ENCODE measurements around the gene SLC9A5. TPM values are rescaled to one million over a fixed set of nuclear protein-coding genes. Genes with fewer than 3 reads are reported as not detected.

SLC9A5 gene
- total and polyA plus RNA-seq, 9 of the 15 experiments (the other 6 are each of a cell fraction or from before 2014, with no cell fraction given) = 0.06 to 3.1 (median 1.2) TPM

DNA sequence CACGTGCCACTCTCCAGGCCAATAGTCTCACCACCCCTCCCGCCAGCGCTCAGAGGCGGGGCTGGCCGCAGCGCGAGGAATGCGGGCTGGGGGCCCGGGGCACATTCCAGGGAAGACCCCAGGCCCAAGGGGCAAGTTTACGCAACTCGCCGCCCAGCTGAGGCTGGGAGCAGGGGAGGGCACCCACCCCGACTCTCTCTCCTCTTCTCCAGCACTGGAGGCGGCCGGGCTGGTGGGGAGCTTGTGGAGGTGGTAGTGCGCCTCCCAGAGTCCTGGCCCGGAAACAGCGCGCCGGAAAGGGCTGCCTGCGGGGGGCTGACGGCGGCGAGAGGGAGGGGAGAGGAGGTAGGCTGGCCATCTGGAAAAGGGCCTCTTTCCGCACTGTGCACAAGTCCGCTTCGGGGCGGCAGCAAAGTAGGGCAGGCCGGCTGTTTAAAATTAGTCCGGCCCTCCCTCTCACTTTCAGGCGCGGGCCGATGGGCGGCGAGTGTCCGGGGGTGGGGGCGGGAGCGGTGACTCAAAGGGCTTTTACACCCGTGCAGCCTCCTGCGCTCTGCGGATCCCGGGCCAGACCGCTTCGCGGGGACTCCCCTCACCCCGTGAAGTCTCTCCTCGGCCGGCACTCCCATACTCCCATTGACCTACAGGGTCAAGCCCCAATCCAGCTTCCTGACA lies 2.6 kb upstream of the SLC9A5 start (continued):
- TF ChIP-seq, protein P1, sequence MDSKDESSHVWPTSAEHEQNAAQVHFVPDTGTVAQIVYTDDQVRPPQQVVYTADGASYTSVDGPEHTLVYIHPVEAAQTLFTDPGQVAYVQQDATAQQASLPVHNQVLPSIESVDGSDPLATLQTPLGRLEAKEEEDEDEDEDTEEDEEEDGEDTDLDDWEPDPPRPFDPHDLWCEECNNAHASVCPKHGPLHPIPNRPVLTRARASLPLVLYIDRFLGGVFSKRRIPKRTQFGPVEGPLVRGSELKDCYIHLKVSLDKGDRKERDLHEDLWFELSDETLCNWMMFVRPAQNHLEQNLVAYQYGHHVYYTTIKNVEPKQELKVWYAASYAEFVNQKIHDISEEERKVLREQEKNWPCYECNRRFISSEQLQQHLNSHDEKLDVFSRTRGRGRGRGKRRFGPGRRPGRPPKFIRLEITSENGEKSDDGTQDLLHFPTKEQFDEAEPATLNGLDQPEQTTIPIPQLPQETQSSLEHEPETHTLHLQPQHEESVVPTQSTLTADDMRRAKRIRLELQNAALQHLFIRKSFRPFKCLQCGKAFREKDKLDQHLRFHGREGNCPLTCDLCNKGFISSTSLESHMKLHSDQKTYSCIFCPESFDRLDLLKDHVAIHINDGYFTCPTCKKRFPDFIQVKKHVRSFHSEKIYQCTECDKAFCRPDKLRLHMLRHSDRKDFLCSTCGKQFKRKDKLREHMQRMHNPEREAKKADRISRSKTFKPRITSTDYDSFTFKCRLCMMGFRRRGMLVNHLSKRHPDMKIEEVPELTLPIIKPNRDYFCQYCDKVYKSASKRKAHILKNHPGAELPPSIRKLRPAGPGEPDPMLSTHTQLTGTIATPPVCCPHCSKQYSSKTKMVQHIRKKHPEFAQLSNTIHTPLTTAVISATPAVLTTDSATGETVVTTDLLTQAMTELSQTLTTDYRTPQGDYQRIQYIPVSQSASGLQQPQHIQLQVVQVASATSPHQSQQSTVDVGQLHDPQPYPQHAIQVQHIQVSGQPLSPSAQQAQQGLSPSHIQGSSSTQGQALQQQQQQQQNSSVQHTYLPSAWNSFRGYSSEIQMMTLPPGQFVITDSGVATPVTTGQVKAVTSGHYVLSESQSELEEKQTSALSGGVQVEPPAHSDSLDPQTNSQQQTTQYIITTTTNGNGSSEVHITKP (IDR thresholded peaks at IDR 0.05; ENCODE audit: partially characterized antibody) = peak; percentile 9
- TF ChIP-seq ZC3H8 (IDR thresholded peaks at IDR 0.05) (no peak), MEF2D (tag; conservative IDR thresholded peaks at IDR 0.05; ENCODE audit: low read depth) (no peak), GTF2E2 (tag; IDR thresholded peaks at IDR 0.05) (no peak), ZNF143 (CRISPR knock-in tag; IDR thresholded peaks at IDR 0.05) (0 out of 2 replicates have a peak, but pooled peaks have one; percentile 30), CBX2 (IDR thresholded peaks at IDR 0.05; ENCODE audit: insufficient read depth, low read length, poor library complexity, severe bottlenecking) (no peak), MCM5 (IDR thresholded peaks at IDR 0.05; ENCODE audit: low read depth) (no peak), ZC3H4 (CRISPR knock-in tag; IDR thresholded peaks at IDR 0.05; ENCODE audit: borderline replicate concordance) (no peak), GATAD2A (IDR thresholded peaks at IDR 0.05) (peak; percentile 78), PTTG1 (tag; IDR thresholded peaks at IDR 0.05; ENCODE audit: low read depth) (no peak), CCNT2 (IDR thresholded peaks at IDR 0.05; ENCODE audit: borderline replicate concordance, extremely low read depth, insufficient read length, low read depth, low read length) (peak; percentile 41), PRPF4 (IDR thresholded peaks at IDR 0.05; ENCODE audit: insufficient read depth, low read depth, low read length, poor library complexity, severe bottlenecking) (no peak), ZNF184 (CRISPR knock-in tag; IDR thresholded peaks at IDR 0.05) (no peak), ZNF224 (CRISPR knock-in tag; IDR thresholded peaks at IDR 0.05) (peak; percentile 68; the same call in 1 of the 2 replicates), GTF2A2 (tag; IDR thresholded peaks at IDR 0.05) (no peak), NCOA2 (IDR thresholded peaks at IDR 0.05; ENCODE audit: partially characterized antibody in 2 of 2) (no peak)
- TF ChIP-seq, protein P2, sequence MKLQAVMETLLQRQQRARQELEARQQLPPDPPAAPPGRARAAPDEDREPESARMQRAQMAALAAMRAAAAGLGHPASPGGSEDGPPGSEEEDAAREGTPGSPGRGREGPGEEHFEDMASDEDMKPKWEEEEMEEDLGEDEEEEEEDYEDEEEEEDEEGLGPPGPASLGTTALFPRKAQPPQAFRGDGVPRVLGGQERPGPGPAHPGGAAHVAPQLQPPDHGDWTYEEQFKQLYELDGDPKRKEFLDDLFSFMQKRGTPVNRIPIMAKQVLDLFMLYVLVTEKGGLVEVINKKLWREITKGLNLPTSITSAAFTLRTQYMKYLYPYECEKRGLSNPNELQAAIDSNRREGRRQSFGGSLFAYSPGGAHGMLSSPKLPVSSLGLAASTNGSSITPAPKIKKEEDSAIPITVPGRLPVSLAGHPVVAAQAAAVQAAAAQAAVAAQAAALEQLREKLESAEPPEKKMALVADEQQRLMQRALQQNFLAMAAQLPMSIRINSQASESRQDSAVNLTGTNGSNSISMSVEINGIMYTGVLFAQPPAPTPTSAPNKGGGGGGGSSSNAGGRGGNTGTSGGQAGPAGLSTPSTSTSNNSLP (IDR thresholded peaks at IDR 0.05; ENCODE audit: borderline replicate concordance, low read depth, low read length) = no peak
- TF ChIP-seq, protein P3, sequence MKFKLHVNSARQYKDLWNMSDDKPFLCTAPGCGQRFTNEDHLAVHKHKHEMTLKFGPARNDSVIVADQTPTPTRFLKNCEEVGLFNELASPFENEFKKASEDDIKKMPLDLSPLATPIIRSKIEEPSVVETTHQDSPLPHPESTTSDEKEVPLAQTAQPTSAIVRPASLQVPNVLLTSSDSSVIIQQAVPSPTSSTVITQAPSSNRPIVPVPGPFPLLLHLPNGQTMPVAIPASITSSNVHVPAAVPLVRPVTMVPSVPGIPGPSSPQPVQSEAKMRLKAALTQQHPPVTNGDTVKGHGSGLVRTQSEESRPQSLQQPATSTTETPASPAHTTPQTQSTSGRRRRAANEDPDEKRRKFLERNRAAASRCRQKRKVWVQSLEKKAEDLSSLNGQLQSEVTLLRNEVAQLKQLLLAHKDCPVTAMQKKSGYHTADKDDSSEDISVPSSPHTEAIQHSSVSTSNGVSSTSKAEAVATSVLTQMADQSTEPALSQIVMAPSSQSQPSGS (CRISPR knock-in tag; IDR thresholded peaks at IDR 0.05) = no peak

All from K562 (cell line).